ENCODE measurements around the gene TMEM53. TPM values are rescaled to one million over a fixed set of nuclear protein-coding genes. Genes with fewer than 3 reads are reported as not detected.

TMEM53 gene
- total RNA-seq, 1 experiment from 2014 or later = 8.2 TPM

- CTCF ChIA-PET = no interaction called here
- Mint-ChIP-seq H3K36me3 (peaks cover 56% of the 10 kb centered on the region), H3K27ac (no peak overlapping the region), H3K4me1 (peaks cover 18% of the 10 kb centered on the region), H3K4me3 (no peak overlapping the region), H3K9me3 (no peaks in the 10 kb centered on the region), H3K27me3 (ENCODE audit: low read depth) (no peaks in the 10 kb centered on the region)
- DNase-seq (ENCODE audit: low spot score) = no peak
- no peak for ATAC-seq
- POLR2A ChIA-PET = no interaction called here
- TF ChIP-seq ATF6 (CRISPR knock-in tag; IDR thresholded peaks at IDR 0.05) (no peak), ZNF425 (CRISPR knock-in tag; conservative IDR thresholded peaks at IDR 0.05) (no peak), ATF2 (CRISPR knock-in tag; IDR thresholded peaks at IDR 0.05; ENCODE audit: borderline replicate concordance, low read depth) (no peak), E2F5 (CRISPR knock-in tag; IDR thresholded peaks at IDR 0.05) (no peak), CDX4 (CRISPR knock-in tag; IDR thresholded peaks at IDR 0.05; ENCODE audit: borderline replicate concordance) (no peak), ZNF423 (CRISPR knock-in tag; IDR thresholded peaks at IDR 0.05) (no peak), MLX (CRISPR knock-in tag; IDR thresholded peaks at IDR 0.05) (no peak), ATF3 (CRISPR knock-in tag; conservative IDR thresholded peaks at IDR 0.05) (no peak), PRRX2 (CRISPR knock-in tag; IDR thresholded peaks at IDR 0.05) (no peak), SP1 (CRISPR knock-in tag; conservative IDR thresholded peaks at IDR 0.05) (no peak), NFYB (CRISPR knock-in tag; conservative IDR thresholded peaks at IDR 0.05; ENCODE audit: low read depth) (no peak), TEAD4 (CRISPR knock-in tag; IDR thresholded peaks at IDR 0.05) (no peak)
Observed at GRCh38 chr1:44645476-44646244, 28.6 kb downstream of the TMEM53 start.

GRCh38 chr1:44644806-44645205, 29.5 kb downstream of the TMEM53 start:
- ATAC-seq = no peak
- CTCF ChIA-PET = no interaction called here
- Mint-ChIP-seq H3K36me3 (peaks cover 58% of the 10 kb centered on the region), H3K9me3 (no peaks in the 10 kb centered on the region), H3K27me3 (ENCODE audit: low read depth) (no peaks in the 10 kb centered on the region), H3K4me1 (peaks cover 10% of the 10 kb centered on the region), H3K27ac (no peak overlapping the region), H3K4me3 (no peak overlapping the region)
- POLR2A ChIA-PET = no interaction called here
- no peak for DNase-seq (ENCODE audit: low spot score)
- TF ChIP-seq RELA (CRISPR knock-in tag; IDR thresholded peaks at IDR 0.05; ENCODE audit: borderline replicate concordance) = no peak
- no peak for TF ChIP-seq ZNF425 (CRISPR knock-in tag; conservative IDR thresholded peaks at IDR 0.05)
- no peak for TF ChIP-seq SMAD3 (CRISPR knock-in tag; IDR thresholded peaks at IDR 0.05; ENCODE audit: borderline replicate concordance)
- no peak for TF ChIP-seq ATF1 (CRISPR knock-in tag; IDR thresholded peaks at IDR 0.05)
- TF ChIP-seq ERG (CRISPR knock-in tag; IDR thresholded peaks at IDR 0.05) = no peak
- no peak for TF ChIP-seq ZNF512 (CRISPR knock-in tag; IDR thresholded peaks at IDR 0.05; ENCODE audit: borderline replicate concordance)
- no peak for TF ChIP-seq MLX (CRISPR knock-in tag; IDR thresholded peaks at IDR 0.05)
- TF ChIP-seq ELF4 (CRISPR knock-in tag; IDR thresholded peaks at IDR 0.05; ENCODE audit: low read depth) = no peak
